NT2/D1 (cell line): ENCODE data around the gene DHX29.

Source experiments
- SUZ12 ChIP-seq: IDR thresholded peaks from 2 replicates; pipeline ENCODE4 v1.6.1; 2011; ENCODE audit not compliant: insufficient read length, insufficient read depth; ENCODE audit errors: extremely low read depth
- YY1 ChIP-seq: IDR thresholded peaks from 2 replicates; pipeline ENCODE4 v1.6.1; 2011; ENCODE audit not compliant: insufficient read length, insufficient read depth
- ZNF274 ChIP-seq: IDR thresholded peaks from 2 replicates; pipeline ENCODE4 v1.6.1; 2011; ENCODE audit warnings: mild to moderate bottlenecking, low read depth, low read length

- TF ChIP-seq ZNF274 (no peak), YY1 (no peak), SUZ12 (peak; percentile 75)
These were observed 75.6 kb downstream of the DHX29 start for GRCh38 chr5:55231919-55232270.
